ENCODE results near the gene CTDP1.

DNA sequence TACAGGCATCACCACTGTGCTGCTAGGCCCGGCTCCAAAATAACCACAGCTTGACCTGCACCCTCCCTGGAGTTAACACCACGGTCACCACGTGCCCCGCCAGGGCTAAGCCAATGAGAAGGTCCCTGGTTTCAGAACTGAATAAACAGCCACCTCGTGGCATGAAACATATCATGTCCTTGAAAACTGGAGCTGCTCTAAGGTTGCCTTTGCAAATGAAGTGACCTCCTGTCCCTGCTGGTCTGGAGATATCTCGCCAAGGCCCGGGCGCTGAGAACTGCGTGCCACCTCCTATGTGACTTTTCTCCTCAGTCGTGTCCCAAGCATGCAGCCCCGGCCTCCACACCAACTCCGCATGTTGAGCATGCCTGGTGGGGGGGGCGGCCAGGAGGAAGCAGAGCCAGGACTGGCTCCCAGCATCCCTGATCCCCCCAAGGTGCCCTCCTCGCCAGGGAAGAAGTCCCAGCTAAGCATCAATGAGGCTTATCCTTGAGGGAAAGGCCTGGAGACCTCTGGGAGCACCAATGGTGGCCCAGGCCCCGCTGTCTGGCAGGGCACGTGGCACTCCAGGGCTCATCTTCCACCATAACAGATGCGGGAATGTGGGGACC is 101.8 kb downstream of the CTDP1 start:
- TF ChIP-seq EZH2phosphoT487 (IDR thresholded peaks at IDR 0.05; ENCODE audit: borderline replicate concordance, low read length), result no peak
- TF ChIP-seq, protein P1, sequence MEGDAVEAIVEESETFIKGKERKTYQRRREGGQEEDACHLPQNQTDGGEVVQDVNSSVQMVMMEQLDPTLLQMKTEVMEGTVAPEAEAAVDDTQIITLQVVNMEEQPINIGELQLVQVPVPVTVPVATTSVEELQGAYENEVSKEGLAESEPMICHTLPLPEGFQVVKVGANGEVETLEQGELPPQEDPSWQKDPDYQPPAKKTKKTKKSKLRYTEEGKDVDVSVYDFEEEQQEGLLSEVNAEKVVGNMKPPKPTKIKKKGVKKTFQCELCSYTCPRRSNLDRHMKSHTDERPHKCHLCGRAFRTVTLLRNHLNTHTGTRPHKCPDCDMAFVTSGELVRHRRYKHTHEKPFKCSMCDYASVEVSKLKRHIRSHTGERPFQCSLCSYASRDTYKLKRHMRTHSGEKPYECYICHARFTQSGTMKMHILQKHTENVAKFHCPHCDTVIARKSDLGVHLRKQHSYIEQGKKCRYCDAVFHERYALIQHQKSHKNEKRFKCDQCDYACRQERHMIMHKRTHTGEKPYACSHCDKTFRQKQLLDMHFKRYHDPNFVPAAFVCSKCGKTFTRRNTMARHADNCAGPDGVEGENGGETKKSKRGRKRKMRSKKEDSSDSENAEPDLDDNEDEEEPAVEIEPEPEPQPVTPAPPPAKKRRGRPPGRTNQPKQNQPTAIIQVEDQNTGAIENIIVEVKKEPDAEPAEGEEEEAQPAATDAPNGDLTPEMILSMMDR (conservative IDR thresholded peaks at IDR 0.05; ENCODE audit: low read depth, low read length), result no peak
- no peak for TF ChIP-seq EZH2 (IDR thresholded peaks at IDR 0.05; ENCODE audit: low read length, unreplicated experiment)
